ENCODE measurements around the gene DNAH2.
"Not testable (repeated sequence)": the region's sequence is repeated elsewhere in the genome, so short reads cannot be mapped to it uniquely, and the experiment has no call there.

DNAH2 gene

DNA sequence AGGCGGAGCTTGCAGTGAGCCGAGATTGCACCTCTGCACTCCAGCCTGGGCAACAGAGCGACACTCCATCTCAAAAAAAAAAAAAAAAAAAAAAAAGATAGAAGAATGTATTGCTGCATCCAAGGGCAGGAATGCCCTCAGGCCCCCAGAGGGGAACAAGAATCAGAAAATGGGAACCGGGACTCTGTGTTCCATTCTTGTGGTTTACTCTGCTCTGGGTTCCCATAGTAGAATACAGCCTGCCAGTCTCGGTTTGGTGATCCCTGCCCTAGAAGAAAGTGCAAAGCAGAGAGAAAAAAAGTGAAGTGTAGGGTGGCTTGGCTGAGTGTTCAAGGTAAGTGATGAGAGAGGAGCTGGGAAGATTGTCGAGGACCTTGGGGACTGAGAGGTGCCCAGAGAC is 89.0 kb downstream of the DNAH2 start:
- no peak overlapping the region for H3K4me3 ChIP-seq (replicated peaks; ENCODE audit: low read depth, low read length)
- TF ChIP-seq, protein P1, sequence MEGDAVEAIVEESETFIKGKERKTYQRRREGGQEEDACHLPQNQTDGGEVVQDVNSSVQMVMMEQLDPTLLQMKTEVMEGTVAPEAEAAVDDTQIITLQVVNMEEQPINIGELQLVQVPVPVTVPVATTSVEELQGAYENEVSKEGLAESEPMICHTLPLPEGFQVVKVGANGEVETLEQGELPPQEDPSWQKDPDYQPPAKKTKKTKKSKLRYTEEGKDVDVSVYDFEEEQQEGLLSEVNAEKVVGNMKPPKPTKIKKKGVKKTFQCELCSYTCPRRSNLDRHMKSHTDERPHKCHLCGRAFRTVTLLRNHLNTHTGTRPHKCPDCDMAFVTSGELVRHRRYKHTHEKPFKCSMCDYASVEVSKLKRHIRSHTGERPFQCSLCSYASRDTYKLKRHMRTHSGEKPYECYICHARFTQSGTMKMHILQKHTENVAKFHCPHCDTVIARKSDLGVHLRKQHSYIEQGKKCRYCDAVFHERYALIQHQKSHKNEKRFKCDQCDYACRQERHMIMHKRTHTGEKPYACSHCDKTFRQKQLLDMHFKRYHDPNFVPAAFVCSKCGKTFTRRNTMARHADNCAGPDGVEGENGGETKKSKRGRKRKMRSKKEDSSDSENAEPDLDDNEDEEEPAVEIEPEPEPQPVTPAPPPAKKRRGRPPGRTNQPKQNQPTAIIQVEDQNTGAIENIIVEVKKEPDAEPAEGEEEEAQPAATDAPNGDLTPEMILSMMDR (IDR thresholded peaks at IDR 0.05; ENCODE audit: low read depth, low read length, missing control alignments) = no peak
- no peak for DNase-seq (ENCODE audit: extremely low read depth, low read depth)

DNA sequence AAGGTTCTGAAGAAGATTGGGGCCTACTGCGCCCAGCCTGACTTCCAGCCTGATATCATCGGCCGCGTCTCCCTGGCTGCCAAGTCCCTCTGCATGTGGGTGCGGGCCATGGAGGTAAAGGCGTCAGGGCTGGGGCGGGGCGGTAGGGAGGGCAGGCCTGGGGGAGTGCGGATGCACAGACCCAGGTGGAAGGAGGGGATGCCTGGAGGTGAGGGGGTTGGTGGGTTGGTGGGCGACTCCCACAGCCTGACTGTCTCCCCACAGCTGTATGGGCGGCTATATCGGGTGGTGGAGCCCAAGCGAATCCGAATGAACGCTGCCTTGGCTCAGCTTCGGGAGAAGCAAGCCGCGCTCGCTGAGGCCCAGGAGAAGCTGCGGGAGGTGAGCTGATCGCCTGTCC is 89.7 kb downstream of the DNAH2 start:
- TF ChIP-seq, protein P1 (IDR thresholded peaks at IDR 0.05; ENCODE audit: low read depth, low read length, missing control alignments) = no peak
- DNase-seq (ENCODE audit: extremely low read depth, low read depth) = no peak
- H3K4me3 ChIP-seq (replicated peaks; ENCODE audit: low read depth, low read length) = no peak overlapping the region

DNA sequence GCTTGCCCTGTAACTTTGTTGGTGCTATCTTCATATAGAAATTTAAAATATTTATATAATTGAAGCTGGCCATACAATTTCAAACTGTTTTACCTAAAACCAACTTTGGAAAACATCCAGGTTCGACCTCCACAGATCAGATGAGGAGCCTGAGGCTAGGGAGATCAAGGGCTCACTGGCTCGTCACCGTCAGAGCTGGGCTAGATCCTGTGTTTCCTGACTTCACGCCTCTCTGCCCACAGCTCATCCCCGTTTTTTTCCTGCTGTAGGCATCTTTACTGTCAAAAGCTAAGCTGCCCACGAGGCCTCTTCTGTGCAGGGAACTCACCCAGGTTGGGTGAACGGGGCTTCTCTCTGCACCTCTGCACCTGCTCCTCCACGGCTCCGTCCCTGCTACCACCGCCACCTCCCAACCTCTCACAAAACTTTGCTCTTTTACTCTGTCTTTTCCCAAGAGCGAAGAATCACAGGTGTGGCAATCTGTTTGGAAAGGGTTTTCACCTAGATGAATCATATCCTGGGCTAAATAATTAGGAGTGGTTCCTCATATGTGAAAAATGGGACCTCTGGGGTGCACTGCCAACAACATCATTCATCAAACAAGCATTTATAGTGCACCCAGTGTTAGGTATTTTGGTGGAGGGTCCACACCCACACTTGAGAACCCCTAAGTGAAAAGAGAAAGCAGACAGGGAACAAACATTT is 91.7 kb downstream of the DNAH2 start:
- H3K4me3 ChIP-seq (replicated peaks; ENCODE audit: low read depth, low read length) = no peak overlapping the region
- DNase-seq (ENCODE audit: extremely low read depth, low read depth) = no peak
- TF ChIP-seq, protein P1 (IDR thresholded peaks at IDR 0.05; ENCODE audit: low read depth, low read length, missing control alignments) = no peak

DNA sequence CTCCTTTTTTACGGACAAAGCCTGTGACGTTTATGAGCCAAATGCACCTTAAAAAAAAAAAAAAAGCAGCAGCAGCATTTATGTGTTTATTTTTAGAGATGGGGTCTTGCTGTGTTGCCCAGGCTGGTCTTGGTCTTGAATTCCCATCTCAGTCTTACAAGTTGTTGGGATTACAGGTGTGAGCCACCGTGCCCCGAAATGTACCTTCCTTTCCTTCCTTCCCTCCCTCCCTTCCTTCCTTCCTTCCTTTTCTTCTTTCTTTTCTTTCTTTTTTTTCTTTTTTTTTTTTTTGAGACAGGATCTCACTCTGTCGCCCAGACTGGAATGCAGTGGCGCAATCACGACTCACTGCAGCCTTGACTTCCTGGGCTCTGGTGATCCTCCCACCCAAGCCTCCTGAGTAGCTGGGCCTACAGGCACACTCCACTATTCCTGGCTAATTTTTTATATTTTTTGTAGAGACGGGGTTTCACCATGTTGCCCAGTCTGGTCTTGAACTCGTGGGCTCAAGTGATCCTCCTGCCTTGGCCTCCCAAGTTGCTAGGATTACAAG is 92.3 kb downstream of the DNAH2 start:
- H3K4me3 ChIP-seq (replicated peaks; ENCODE audit: low read depth, low read length); DNase-seq (ENCODE audit: extremely low read depth, low read depth): not testable (repeated sequence)

DNA sequence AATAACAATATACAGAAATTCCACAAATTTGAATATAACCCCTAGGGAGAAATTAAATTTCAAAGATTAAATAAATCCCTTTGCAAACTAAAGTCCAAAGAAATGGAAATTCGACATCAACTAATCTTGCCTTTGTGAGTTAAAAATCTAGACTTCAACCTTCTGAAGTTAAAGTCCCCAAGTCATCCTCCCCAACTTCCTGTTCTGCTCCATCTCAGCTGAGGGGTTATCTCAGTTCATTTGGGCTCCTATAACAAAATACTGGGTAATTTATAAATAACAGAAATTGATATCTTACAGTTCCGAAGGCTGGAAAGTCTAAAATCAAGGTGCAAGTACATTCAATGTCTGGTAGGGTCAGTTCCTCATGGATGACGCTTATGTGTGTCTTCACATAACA is 93.7 kb downstream of the DNAH2 start:
- H3K4me3 ChIP-seq (replicated peaks; ENCODE audit: low read depth, low read length) = no peak overlapping the region
- DNase-seq (ENCODE audit: extremely low read depth, low read depth) = no peak
- TF ChIP-seq, protein P1 (IDR thresholded peaks at IDR 0.05; ENCODE audit: low read depth, low read length, missing control alignments) = no peak

DNA sequence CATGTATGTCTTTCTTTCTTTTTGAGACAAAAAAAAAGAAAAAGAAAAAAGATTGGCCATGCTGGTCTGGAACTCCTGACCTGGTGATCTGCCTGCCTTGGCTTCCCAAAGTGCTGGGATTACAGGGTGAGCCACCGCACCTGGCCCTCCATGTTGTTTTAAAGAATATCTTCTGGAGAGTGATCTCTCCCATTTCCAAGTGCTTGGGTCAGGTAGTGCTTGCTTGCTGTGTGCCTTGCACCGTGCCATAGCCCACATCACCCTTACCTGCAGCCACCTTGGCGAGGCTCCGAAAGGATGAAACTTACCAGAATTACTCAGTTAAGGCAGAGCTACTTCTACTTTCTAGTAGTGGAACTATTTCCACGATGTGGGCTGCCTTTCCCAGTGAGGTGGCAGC is 97.4 kb downstream of the DNAH2 start:
- TF ChIP-seq, protein P1 (IDR thresholded peaks at IDR 0.05; ENCODE audit: low read depth, low read length, missing control alignments) = no peak
- DNase-seq (ENCODE audit: extremely low read depth, low read depth) = no peak
- no peak overlapping the region for H3K4me3 ChIP-seq (replicated peaks; ENCODE audit: low read depth, low read length)

DNA sequence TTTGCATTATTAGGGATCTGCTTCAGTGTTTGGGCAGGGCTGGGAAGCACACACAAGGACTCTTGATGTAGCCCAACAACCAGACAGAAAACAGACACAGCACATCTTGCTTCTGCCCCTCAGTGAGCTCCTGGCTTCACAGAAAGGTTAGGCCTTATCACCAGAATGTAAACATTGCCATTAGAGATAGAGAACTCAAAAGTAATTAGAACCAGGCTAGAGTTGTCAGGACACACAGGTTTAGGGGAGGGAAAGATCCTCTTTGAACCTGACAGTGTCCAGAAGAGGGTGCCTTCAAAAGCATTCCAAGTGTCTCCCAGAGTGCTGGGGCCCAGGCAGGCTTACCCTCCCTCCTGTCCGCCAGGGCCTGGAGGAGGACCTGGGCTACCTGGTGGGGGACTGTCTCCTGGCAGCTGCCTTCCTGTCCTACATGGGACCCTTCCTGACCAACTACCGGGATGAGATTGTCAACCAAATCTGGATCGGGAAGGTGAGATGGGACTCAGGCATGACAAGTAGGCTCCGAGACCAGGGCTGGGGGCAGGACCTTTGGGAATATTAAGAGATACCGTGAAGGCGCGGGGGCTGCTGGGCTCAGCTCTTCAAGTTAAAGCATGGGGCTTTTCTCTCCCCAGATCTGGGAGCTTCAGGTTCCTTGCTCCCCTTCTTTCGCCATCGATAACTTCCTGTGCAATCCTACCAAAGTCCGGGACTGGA is 99.5 kb downstream of the DNAH2 start:
- TF ChIP-seq, protein P1 (IDR thresholded peaks at IDR 0.05; ENCODE audit: low read depth, low read length, missing control alignments) = no peak
- no peak overlapping the region for H3K4me3 ChIP-seq (replicated peaks; ENCODE audit: low read depth, low read length)
- no peak for DNase-seq (ENCODE audit: extremely low read depth, low read depth)

All from HFF-Myc (cell line).